C1 segment of cervical spinal cord (tissue), 14 donors: ENCODE results near the gene DPP6.

ENCODE experiments used
- DNase-seq, 14 donors: peaks; one replicate each; lab custom pipeline; 2025; lab: John Stamatoyannopoulos, UW

DPP6 gene

GRCh38 chr7:154450451-154450850 lies 398.3 kb downstream of the DPP6 start:
- DNase-seq = peak in 2 of 14 donors; percentile 13 to 22

- DNase-seq = peak in 8 of 14 donors; percentile 14 to 55 (median 37)
Observed at GRCh38 chr7:154451480-154452457, 399.6 kb downstream of the DPP6 start.

GRCh38 chr7:154463794-154464193 lies 411.6 kb downstream of the DPP6 start:
- DNase-seq = no peak

GRCh38 chr7:154469652-154470051 lies 417.5 kb downstream of the DPP6 start:
- DNase-seq = no peak

GRCh38 chr7:154472343-154472742 lies 420.1 kb downstream of the DPP6 start:
- DNase-seq = no peak

GRCh38 chr7:154473360-154473759 lies 421.2 kb downstream of the DPP6 start:
- no peak for DNase-seq

- no peak for DNase-seq
Observed at GRCh38 chr7:154474903-154475520, 422.8 kb downstream of the DPP6 start.

- no peak for DNase-seq
Observed at GRCh38 chr7:154475864-154476263, 423.7 kb downstream of the DPP6 start.

GRCh38 chr7:154480817-154481216 lies 428.6 kb downstream of the DPP6 start:
- no peak for DNase-seq

- DNase-seq = no peak
Observed at GRCh38 chr7:154482863-154483262, 430.7 kb downstream of the DPP6 start.

- DNase-seq = peak in 12 of 14 donors; percentile 30 to 76 (median 70)
Observed at GRCh38 chr7:154484406-154484805, 432.2 kb downstream of the DPP6 start.

- DNase-seq = peak in 1 of 14 donors; percentile 38
Observed at GRCh38 chr7:154484943-154485342, 432.7 kb downstream of the DPP6 start.

GRCh38 chr7:154489897-154490296 lies 437.7 kb downstream of the DPP6 start:
- DNase-seq = no peak

GRCh38 chr7:154493594-154493993 lies 441.4 kb downstream of the DPP6 start:
- no peak for DNase-seq

GRCh38 chr7:154497751-154498150 lies 445.6 kb downstream of the DPP6 start:
- DNase-seq = no peak

- peak in 1 of 14 donors; percentile 27 for DNase-seq
Observed at GRCh38 chr7:154503962-154504550, 451.9 kb downstream of the DPP6 start.

- DNase-seq = no peak
Observed at GRCh38 chr7:154504918-154505317, 452.7 kb downstream of the DPP6 start.

- DNase-seq = no peak
Observed at GRCh38 chr7:154505362-154505761, 453.2 kb downstream of the DPP6 start.

- no peak for DNase-seq
Observed at GRCh38 chr7:154509192-154509591, 457.0 kb downstream of the DPP6 start.

- DNase-seq = no peak
Observed at GRCh38 chr7:154512121-154512833, 460.1 kb downstream of the DPP6 start.

GRCh38 chr7:154517768-154518167 lies 465.6 kb downstream of the DPP6 start:
- DNase-seq = no peak

- DNase-seq = no peak
Observed at GRCh38 chr7:154519229-154519628, 467.0 kb downstream of the DPP6 start.
